PFSK-1 (cell line): ENCODE results near the gene POU6F2.

Source experiments
- FOXP2 ChIP-seq: optimal IDR thresholded peaks from 2 replicates; pipeline ENCODE3; 2011; ENCODE audit warnings: borderline replicate concordance, control low read depth, inconsistent platforms; ENCODE audit not compliant: insufficient read depth; ENCODE audit errors: extremely low read length, extremely low read depth
- POLR2AphosphoS5 ChIP-seq: IDR thresholded peaks from 2 replicates; pipeline ENCODE4 v1.6.1; 2012; ENCODE audit warnings: low read depth, mild to moderate bottlenecking, control low read depth, low read length, moderate library complexity
- REST ChIP-seq, 2 experiments: IDR thresholded peaks; 2 replicates each; pipeline versions ENCODE4 v1.6.1 to v1.8.0; 2011 to 2012; ENCODE audit warnings: low read depth in 2 of 2, low read length in 2 of 2, control low read depth in 1 of 2, inconsistent platforms in 1 of 2, mild to moderate bottlenecking in 1 of 2, moderate library complexity in 1 of 2; ENCODE audit not compliant: insufficient read depth in 1 of 2
- SIN3A ChIP-seq: IDR thresholded peaks from 2 replicates; pipeline ENCODE4 v1.6.1; 2012; ENCODE audit warnings: mild to moderate bottlenecking, low read length, moderate library complexity, borderline replicate concordance; ENCODE audit not compliant: insufficient read depth
- TAF1 ChIP-seq: IDR thresholded peaks from 2 replicates; pipeline ENCODE4 v1.6.1; 2012; ENCODE audit warnings: low read length, control low read depth, borderline replicate concordance; ENCODE audit not compliant: insufficient read depth

POU6F2 gene

GRCh38 chr7:39228946-39229345, 251.2 kb downstream of the POU6F2 start:
- TF ChIP-seq FOXP2 = peak; percentile 30
- TF ChIP-seq TAF1 = no peak
- no peak for TF ChIP-seq SIN3A
- TF ChIP-seq REST (IDR thresholded peaks at IDR 0.05; ENCODE audit: insufficient read depth in 1 of 2, low read depth in 2 of 2, low read length in 2 of 2) = peak in 1 of 2 experiments; percentile 63; a peak in 1 of 4 replicates
- no peak for TF ChIP-seq POLR2AphosphoS5

DNA sequence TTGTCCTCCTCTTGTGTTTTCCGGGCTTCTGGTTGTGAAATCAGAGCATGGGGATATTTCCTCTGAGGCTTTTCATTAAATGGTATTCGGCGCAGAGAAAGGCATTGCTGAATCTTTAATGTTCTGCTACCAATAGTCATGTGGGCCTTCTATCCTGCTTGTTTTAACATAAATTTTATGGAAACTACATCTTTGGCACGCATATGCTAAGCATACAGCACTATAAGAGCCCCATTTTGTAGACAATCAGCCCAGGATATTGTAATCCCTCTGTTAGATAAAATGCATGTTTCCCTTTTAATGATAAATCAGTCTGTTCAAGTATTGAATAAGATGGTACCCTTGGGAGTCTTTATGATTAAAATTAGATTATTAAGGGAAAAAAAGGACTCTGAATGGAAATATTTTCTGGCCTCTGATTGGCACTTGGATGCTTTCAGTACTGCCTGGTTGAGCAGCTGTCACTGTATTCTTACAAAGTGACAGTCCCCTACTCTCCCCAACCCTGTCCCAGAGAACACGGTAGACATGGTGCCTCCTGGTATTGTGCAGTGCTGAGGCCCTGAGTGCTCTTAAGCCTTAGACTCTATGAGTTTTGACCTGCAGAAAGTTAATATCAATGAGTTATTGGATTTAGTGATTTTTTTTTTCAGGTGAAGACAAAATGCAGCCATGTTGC, 256.3 kb downstream of the POU6F2 start:
- TF ChIP-seq SIN3A (no peak), FOXP2 (no peak), TAF1 (no peak), POLR2AphosphoS5 (no peak), REST (IDR thresholded peaks at IDR 0.05; ENCODE audit: insufficient read depth in 1 of 2, low read depth in 2 of 2, low read length in 2 of 2) (no peak)

DNA sequence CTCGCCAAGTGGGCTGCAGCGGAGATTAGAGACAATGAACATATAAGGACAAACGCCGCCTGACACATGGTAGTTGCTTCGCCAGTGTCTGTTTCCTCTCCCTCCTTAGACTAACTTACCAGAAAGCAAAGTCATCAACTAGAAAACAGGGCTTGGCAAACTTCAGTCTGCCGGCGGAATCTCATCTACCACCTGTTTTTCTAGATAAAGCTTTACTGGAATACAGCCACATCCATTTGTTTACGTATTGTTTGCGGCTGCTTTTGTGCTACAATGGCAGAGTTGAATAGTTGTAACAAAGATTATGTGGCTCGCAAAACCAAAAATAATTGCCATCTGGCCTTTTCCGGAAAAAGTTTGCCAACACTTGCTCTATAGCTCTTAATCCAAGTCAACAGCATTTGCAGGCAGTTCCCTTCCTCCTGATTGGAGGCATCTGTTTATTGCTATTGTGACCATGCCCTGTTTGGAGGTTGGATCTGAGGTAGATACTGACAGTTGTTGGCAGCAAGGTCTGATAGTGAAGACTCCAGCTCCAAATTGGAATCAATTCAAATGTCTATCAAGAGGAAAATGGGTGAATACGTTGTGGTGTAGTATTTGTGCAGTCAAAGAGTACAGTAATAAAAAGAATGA, 260.6 kb downstream of the POU6F2 start:
- no peak for TF ChIP-seq FOXP2
- no peak for TF ChIP-seq TAF1
- TF ChIP-seq SIN3A = no peak
- TF ChIP-seq POLR2AphosphoS5 = no peak
- no peak for TF ChIP-seq REST (IDR thresholded peaks at IDR 0.05; ENCODE audit: insufficient read depth in 1 of 2, low read depth in 2 of 2, low read length in 2 of 2)

- TF ChIP-seq TAF1 (no peak), FOXP2 (no peak), POLR2AphosphoS5 (no peak), SIN3A (no peak), REST (IDR thresholded peaks at IDR 0.05; ENCODE audit: insufficient read depth in 1 of 2, low read depth in 2 of 2, low read length in 2 of 2) (no peak)
Measured at GRCh38 chr7:39240864-39241263, 263.2 kb downstream of the POU6F2 start.
